Measurements from ENCODE around the gene STX16.

Gene STX16

GRCh38 chr20:58700121-58700821 lies 49.2 kb downstream of the STX16 start:
- DNase-seq = no peak

- DNase-seq = no peak
Measured at GRCh38 chr20:58700823-58701222, 49.7 kb downstream of the STX16 start.

- DNase-seq = no peak
Measured at GRCh38 chr20:58701431-58702160, 50.5 kb downstream of the STX16 start.

- DNase-seq = no peak
Measured at GRCh38 chr20:58702161-58702510, 51.1 kb downstream of the STX16 start.

GRCh38 chr20:58702859-58703648 lies 52.0 kb downstream of the STX16 start:
- DNase-seq = no peak

- no peak for DNase-seq
Measured at GRCh38 chr20:58703765-58704371, 52.8 kb downstream of the STX16 start.

GRCh38 chr20:58705208-58705926 lies 54.3 kb downstream of the STX16 start:
- DNase-seq = no peak

GRCh38 chr20:58706150-58706892 lies 55.2 kb downstream of the STX16 start:
- no peak for DNase-seq

GRCh38 chr20:58706975-58707681 lies 56.0 kb downstream of the STX16 start:
- no peak for DNase-seq

GRCh38 chr20:58707770-58708169 lies 56.7 kb downstream of the STX16 start:
- DNase-seq = no peak

GRCh38 chr20:58708246-58708931 lies 57.3 kb downstream of the STX16 start:
- no peak for DNase-seq

GRCh38 chr20:58709013-58709702 lies 58.1 kb downstream of the STX16 start:
- no peak for DNase-seq

- no peak for DNase-seq
Measured at GRCh38 chr20:58709703-58710039, 58.6 kb downstream of the STX16 start.

GRCh38 chr20:58710481-58711265 lies 59.6 kb downstream of the STX16 start:
- DNase-seq = no peak

GRCh38 chr20:58711266-58712051 lies 60.4 kb downstream of the STX16 start:
- DNase-seq = no peak

GRCh38 chr20:58712151-58712791 lies 61.2 kb downstream of the STX16 start:
- no peak for DNase-seq

- DNase-seq = no peak
Measured at GRCh38 chr20:58712806-58713731, 62.0 kb downstream of the STX16 start.
